Right kidney (tissue), 9 donors: ENCODE measurements around the gene TAGLN.

Experiments
- DNase-seq: peaks from one replicate; pipeline ENCODE4 v3.0.0-alpha.2; 2016
- long read RNA-seq, 8 donors: transcript quantifications; one replicate each; lab custom pipeline, GENCODE V29; 2026

Gene TAGLN
- long read RNA-seq, donor 1, transcript TAGLN-207 (4 exons, 2,166 nt): minor isoform, 8 of 146 reads
- long read RNA-seq, donor 1, transcript TAGLN-202 (5 exons, 928 nt): major isoform, 88 of 146 reads
- long read RNA-seq, donor 1, partial matches to known transcripts: 50 of 146 reads
- long read RNA-seq, donor 1, other reads (novel, unspliced or antisense): 0 of 146 reads
- long read RNA-seq, donor 2, transcript TAGLN-202 (5 exons, 928 nt): major isoform, 35 of 63 reads
- long read RNA-seq, donor 2, partial matches to known transcripts: 25 of 63 reads
- long read RNA-seq, donor 2, other reads (novel, unspliced or antisense): 0 of 63 reads
- long read RNA-seq, donor 3, transcript TAGLN-207 (4 exons, 2,166 nt): minor isoform, 5 of 21 reads
- long read RNA-seq, donor 3, transcript TAGLN-202 (5 exons, 928 nt): major isoform, 16 of 21 reads
- long read RNA-seq, donor 3, partial matches to known transcripts: 0 of 21 reads
- long read RNA-seq, donor 3, other reads (novel, unspliced or antisense): 0 of 21 reads
- long read RNA-seq, donor 4, transcript TAGLN-202 (5 exons, 928 nt): major isoform, 36 of 55 reads
- long read RNA-seq, donor 4, partial matches to known transcripts: 15 of 55 reads
- long read RNA-seq, donor 4, other reads (novel, unspliced or antisense): 0 of 55 reads
- long read RNA-seq, donor 5, transcript TAGLN-202 (5 exons, 928 nt): major isoform, 42 of 64 reads
- long read RNA-seq, donor 5, partial matches to known transcripts: 18 of 64 reads
- long read RNA-seq, donor 5, other reads (novel, unspliced or antisense): 0 of 64 reads
- long read RNA-seq, donor 6, transcript TAGLN-202 (5 exons, 928 nt): major isoform, 39 of 81 reads
- long read RNA-seq, donor 6, transcript TAGLN-207 (4 exons, 2,166 nt): minor isoform, 7 of 81 reads
- long read RNA-seq, donor 6, partial matches to known transcripts: 35 of 81 reads
- long read RNA-seq, donor 6, other reads (novel, unspliced or antisense): 0 of 81 reads
- long read RNA-seq, donor 7, transcript TAGLN-202 (5 exons, 928 nt): major isoform, 49 of 73 reads
- long read RNA-seq, donor 7, transcript TAGLN-207 (4 exons, 2,166 nt): minor isoform, 12 of 73 reads
- long read RNA-seq, donor 7, partial matches to known transcripts: 12 of 73 reads
- long read RNA-seq, donor 7, other reads (novel, unspliced or antisense): 0 of 73 reads
- long read RNA-seq, donor 8, transcript TAGLN-207 (4 exons, 2,166 nt): minor isoform, 12 of 97 reads
- long read RNA-seq, donor 8, transcript TAGLN-202 (5 exons, 928 nt): major isoform, 64 of 97 reads
- long read RNA-seq, donor 8, partial matches to known transcripts: 21 of 97 reads
- long read RNA-seq, donor 8, other reads (novel, unspliced or antisense): 0 of 97 reads

GRCh38 chr11:117199053-117199915 lies at the start of gene TAGLN:
Gene TAGLN (plus strand): TSS chr11:117199370. CDS start chr11:117203014, 3,644 bp downstream.
- DNase-seq: peak; percentile 56

GRCh38 chr11:117152066-117152465 lies 47.1 kb upstream of the TAGLN start:
- no peak for DNase-seq

GRCh38 chr11:117154468-117154867 lies 44.7 kb upstream of the TAGLN start:
- no peak for DNase-seq

GRCh38 chr11:117157507-117157906 lies 41.7 kb upstream of the TAGLN start:
- no peak for DNase-seq

GRCh38 chr11:117159892-117160291 lies 39.3 kb upstream of the TAGLN start:
- DNase-seq: no peak

GRCh38 chr11:117160826-117161225 lies 38.3 kb upstream of the TAGLN start:
- DNase-seq: no peak

- no peak for DNase-seq
Measured at GRCh38 chr11:117166491-117166890, 32.7 kb upstream of the TAGLN start.

- peak; percentile 21 for DNase-seq
Measured at GRCh38 chr11:117169736-117170135, 29.4 kb upstream of the TAGLN start.

- peak; percentile 34 for DNase-seq
Measured at GRCh38 chr11:117170210-117170609, 29.0 kb upstream of the TAGLN start.

- DNase-seq: no peak
Measured at GRCh38 chr11:117171007-117171403, 28.2 kb upstream of the TAGLN start.

GRCh38 chr11:117171404-117172061 lies 27.6 kb upstream of the TAGLN start:
- DNase-seq: peak; percentile 19

- peak; percentile 48 for DNase-seq
Measured at GRCh38 chr11:117172724-117173421, 26.3 kb upstream of the TAGLN start.

- DNase-seq: no peak
Measured at GRCh38 chr11:117175104-117175503, 24.1 kb upstream of the TAGLN start.

GRCh38 chr11:117175781-117176180 lies 23.4 kb upstream of the TAGLN start:
- no peak for DNase-seq

GRCh38 chr11:117176186-117176585 lies 23.0 kb upstream of the TAGLN start:
- no peak for DNase-seq

- DNase-seq: no peak
Measured at GRCh38 chr11:117177534-117178209, 21.5 kb upstream of the TAGLN start.

- DNase-seq: peak; percentile 84
Measured at GRCh38 chr11:117178210-117179034, 20.7 kb upstream of the TAGLN start, which contains the start of gene SIDT2. Gene SIDT2 (plus strand): TSS chr11:117178743. CDS start chr11:117179264, 521 bp downstream.
